Kidney (tissue), 14 donors: ENCODE results near the gene NEXN. TPM values are rescaled to one million over a fixed set of nuclear protein-coding genes. Genes with fewer than 3 reads are reported as not detected.

Experiments used
- DNase-seq, 5 donors: peaks; one replicate each; pipeline ENCODE4 v3.0.0-alpha.2; 2013 to 2020
- FAIRE-seq: peaks from 2 replicates; lab custom pipeline; 2012; peaks lifted over from hg19 to GRCh38; lab: Jason Lieb, UNC
- H3K27ac ChIP-seq, 2 donors: one replicate each; pipeline ENCODE4 v1.7.0; 2013; ENCODE audit warnings: low read depth in 2 of 2, low read length in 2 of 2, inconsistent platforms in 1 of 2
- H3K27me3 ChIP-seq: one replicate; pipeline ENCODE4 v1.7.1; 2013; ENCODE audit warnings: low read length, inconsistent platforms; ENCODE audit not compliant: control insufficient read depth, insufficient read depth
- H3K36me3 ChIP-seq, 3 donors: one replicate each; pipeline versions ENCODE4 v1.7.0 to v1.7.1; 2013; ENCODE audit warnings: low read length in 3 of 3, control low read depth in 1 of 3, inconsistent platforms in 1 of 3; ENCODE audit not compliant: insufficient read depth in 3 of 3, control insufficient read depth in 2 of 3
- H3K4me1 ChIP-seq, 3 donors: one replicate each; pipeline versions ENCODE4 v1.7.0 to v1.7.1; 2013; ENCODE audit warnings: low read length in 3 of 3, inconsistent platforms in 1 of 3, low read depth in 1 of 3; ENCODE audit not compliant: control insufficient read depth in 2 of 3, insufficient read depth in 2 of 3
- H3K4me3 ChIP-seq, 3 donors: one replicate each; pipeline versions ENCODE4 v1.7.0 to v1.8.1; 2013; ENCODE audit warnings: low read length in 3 of 3, control low read depth in 1 of 3, inconsistent platforms in 1 of 3
- H3K9ac ChIP-seq, 3 donors: one replicate each; pipeline versions ENCODE4 v1.7.0 to v1.7.1; 2013; ENCODE audit warnings: low read length in 3 of 3, control low read depth in 1 of 3, inconsistent platforms in 1 of 3
- H3K9me3 ChIP-seq, 3 donors: one replicate each; pipeline versions ENCODE4 v1.7.0 to v1.7.1; 2013; ENCODE audit warnings: low read length in 3 of 3, control low read depth in 1 of 3, inconsistent platforms in 1 of 3; ENCODE audit not compliant: control insufficient read depth in 2 of 3, insufficient read depth in 1 of 3
- intact Hi-C: fragments of 100-400 bp; cut with DNase I; formaldehyde crosslinking; loops from one replicate; pipeline ENCODE4 v1.11.1; 2022
- polyA plus RNA-seq: library from polyadenylated mRNA; stranded (reverse); fragments of 350-450 nt; fragmentation: Illumina TruSeq; extraction: RNeasy Lipid Tissue Mini Kit (QIAGEN cat#74804); gene quantifications from one replicate; pipeline ENCODE4 v1.2.3, GENCODE V29; 2014; ENCODE audit warnings: low read depth, low replicate concordance; ENCODE audit not compliant: insufficient read depth
- total RNA-seq: library from RNA; stranded (reverse); fragmentation: NEBNext Ultra II Directional; extraction: Animal tissue kit (Norgen Biotek cat#: 25700); gene quantifications from one replicate; pipeline ENCODE4 v1.2.1, GENCODE V29; 2021
- TF ChIP-seq, protein P1 (sequence below): IDR thresholded peaks from 3 replicates; pipeline ENCODE4 v1.5.1; 2012; ENCODE audit warnings: mild to moderate bottlenecking, moderate library complexity, borderline replicate concordance; ENCODE audit not compliant: insufficient read depth; ENCODE audit errors: extremely low read depth
- donor health status: control.
- donor health status: control.
- donor health status: control.
- donor health status: control.
- donor health status: control.
- donor health status: DM: yes; HTN: yes; CAD: no.
- donor health status: Normal renal cell carcinoma (clear cell type).

The NEXN gene
- total and polyA plus RNA-seq, 2 donors from 2014 or later: 6.5 to 7.1 TPM

- TF ChIP-seq, protein P1, sequence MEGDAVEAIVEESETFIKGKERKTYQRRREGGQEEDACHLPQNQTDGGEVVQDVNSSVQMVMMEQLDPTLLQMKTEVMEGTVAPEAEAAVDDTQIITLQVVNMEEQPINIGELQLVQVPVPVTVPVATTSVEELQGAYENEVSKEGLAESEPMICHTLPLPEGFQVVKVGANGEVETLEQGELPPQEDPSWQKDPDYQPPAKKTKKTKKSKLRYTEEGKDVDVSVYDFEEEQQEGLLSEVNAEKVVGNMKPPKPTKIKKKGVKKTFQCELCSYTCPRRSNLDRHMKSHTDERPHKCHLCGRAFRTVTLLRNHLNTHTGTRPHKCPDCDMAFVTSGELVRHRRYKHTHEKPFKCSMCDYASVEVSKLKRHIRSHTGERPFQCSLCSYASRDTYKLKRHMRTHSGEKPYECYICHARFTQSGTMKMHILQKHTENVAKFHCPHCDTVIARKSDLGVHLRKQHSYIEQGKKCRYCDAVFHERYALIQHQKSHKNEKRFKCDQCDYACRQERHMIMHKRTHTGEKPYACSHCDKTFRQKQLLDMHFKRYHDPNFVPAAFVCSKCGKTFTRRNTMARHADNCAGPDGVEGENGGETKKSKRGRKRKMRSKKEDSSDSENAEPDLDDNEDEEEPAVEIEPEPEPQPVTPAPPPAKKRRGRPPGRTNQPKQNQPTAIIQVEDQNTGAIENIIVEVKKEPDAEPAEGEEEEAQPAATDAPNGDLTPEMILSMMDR: no peak
- Histone ChIP-seq H3K9ac (no peak overlapping the region), H3K36me3 (peaks cover 0 to 2% (median 0%) of the 10 kb centered on the region in 3 donors), H3K27me3 (no peaks in the 10 kb centered on the region), H3K4me1 (no peaks in the 10 kb centered on the region), H3K9me3 (peaks cover 0 to 8% (median 0%) of the 10 kb centered on the region in 3 donors), H3K4me3 (no peak overlapping the region), H3K27ac (no peak overlapping the region)
- DNase-seq: no peak
- FAIRE-seq: no peak
- intact Hi-C loops: no loop called here
Observed at GRCh38 chr1:77858725-77859124, 29.7 kb upstream of the NEXN start.

DNA sequence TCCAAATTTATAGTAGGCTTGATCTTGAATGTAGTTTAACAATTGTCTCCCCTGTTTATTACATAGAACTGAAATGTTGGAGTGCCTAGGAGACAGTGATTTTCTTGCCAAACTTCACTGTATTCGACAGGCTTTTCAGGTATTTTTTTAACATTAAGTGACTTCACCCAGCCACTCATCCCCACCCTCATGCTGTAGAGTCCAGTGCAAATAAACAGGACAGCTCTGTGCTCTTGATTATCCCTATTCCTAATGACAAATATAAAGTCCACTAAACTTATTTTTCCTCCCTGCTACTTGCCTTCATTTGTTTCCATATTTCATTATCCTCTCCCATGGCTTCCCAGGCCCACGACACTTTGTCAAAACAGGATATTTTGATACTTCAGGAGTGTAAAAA is 29.2 kb upstream of the NEXN start:
- peaks cover 0 to 8% (median 0%) of the 10 kb centered on the region in 3 donors for H3K9me3 ChIP-seq
- H3K27ac ChIP-seq: no peak overlapping the region
- no peaks in the 10 kb centered on the region for H3K27me3 ChIP-seq
- no peaks in the 10 kb centered on the region for H3K4me1 ChIP-seq
- no peak overlapping the region for H3K9ac ChIP-seq
- TF ChIP-seq, protein P1: no peak
- no peak overlapping the region for H3K4me3 ChIP-seq
- peaks cover 0 to 2% (median 0%) of the 10 kb centered on the region in 3 donors for H3K36me3 ChIP-seq
- DNase-seq (no peak), FAIRE-seq (no peak)
- intact Hi-C loops: no loop called here

DNA sequence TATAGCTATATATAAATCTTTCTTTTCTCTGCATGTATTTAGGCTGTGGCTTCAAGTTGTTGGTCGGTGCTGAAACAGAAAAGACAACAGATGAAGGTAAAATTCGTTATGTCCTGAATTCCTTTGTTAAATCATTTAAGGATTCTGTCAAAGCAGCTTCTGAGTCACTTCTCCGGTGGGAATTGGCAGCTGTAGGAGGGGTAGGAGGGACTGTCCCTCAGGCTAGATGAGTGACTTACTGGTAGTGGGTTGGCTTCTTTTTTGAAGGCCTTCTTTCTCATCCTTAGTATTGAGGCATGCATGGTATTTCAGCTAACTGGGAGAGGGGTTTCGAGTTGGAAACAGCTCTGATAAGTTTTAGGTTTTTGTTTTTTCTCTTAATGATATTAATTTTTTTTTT is 22.1 kb upstream of the NEXN start:
- Histone ChIP-seq H3K4me3 (no peak overlapping the region), H3K9ac (no peak overlapping the region), H3K27me3 (no peaks in the 10 kb centered on the region), H3K36me3 (peaks cover 0 to 8% (median 6%) of the 10 kb centered on the region in 3 donors), H3K9me3 (no peaks in the 10 kb centered on the region), H3K27ac (no peak overlapping the region), H3K4me1 (no peaks in the 10 kb centered on the region)
- TF ChIP-seq, protein P1: no peak
- no peak for DNase-seq
- intact Hi-C loops: no loop called here
- no peak for FAIRE-seq

DNA sequence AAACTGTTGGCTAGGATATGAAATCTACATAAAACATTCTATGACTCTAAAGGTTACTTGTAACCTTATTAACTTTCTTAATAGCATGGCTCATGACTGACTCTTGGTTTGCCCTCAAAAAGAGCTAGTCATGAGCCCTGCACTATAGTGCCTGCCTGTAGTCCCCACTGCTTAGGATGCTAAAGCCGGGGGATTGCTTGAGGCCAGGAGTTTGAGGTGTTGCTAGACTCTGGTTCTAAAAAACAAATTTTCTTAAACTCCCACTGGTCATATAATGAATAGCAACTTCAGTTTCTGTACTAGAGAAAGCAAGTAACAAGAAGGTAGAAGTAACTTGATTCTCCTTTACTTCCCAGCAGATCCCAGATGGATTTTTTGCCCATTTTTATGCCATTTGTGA is 15.8 kb upstream of the NEXN start:
- DNase-seq: no peak
- no peak for FAIRE-seq
- intact Hi-C loops: no loop called here

More for the DNA sequence above, 15.8 kb upstream of the NEXN start:
- H3K9me3 ChIP-seq: no peaks in the 10 kb centered on the region
- no peaks in the 10 kb centered on the region for H3K4me1 ChIP-seq
- H3K4me3 ChIP-seq: no peak overlapping the region
- no peak overlapping the region for H3K9ac ChIP-seq
- TF ChIP-seq, protein P1: no peak
- no peaks in the 10 kb centered on the region for H3K27me3 ChIP-seq
- peaks cover 0 to 5% (median 4%) of the 10 kb centered on the region in 3 donors for H3K36me3 ChIP-seq
- no peak overlapping the region for H3K27ac ChIP-seq
